Measurements from ENCODE around the gene MACROD2.

The MACROD2 gene

GRCh38 chr20:15847196-15847784 lies 1852.0 kb downstream of the MACROD2 start:
- Histone ChIP-seq H3K9ac (ENCODE audit: low read length) (no peak overlapping the region), H3K4me2 (ENCODE audit: low read depth, low read length, poor library complexity, severe bottlenecking) (no peak overlapping the region), H2AFZ (ENCODE audit: low read depth, low read length, severe bottlenecking) (no peak overlapping the region), H3K27ac (ENCODE audit: low read depth, low read length) (no peak overlapping the region), H3K9me2 (replicated peaks; ENCODE audit: insufficient read depth, low read length) (no peaks in the 10 kb centered on the region), H4K20me1 (ENCODE audit: low read depth, low read length) (no peaks in the 10 kb centered on the region), H3K27me3 (ENCODE audit: low read length) (no peaks in the 10 kb centered on the region), H3K79me2 (ENCODE audit: insufficient read depth, low read length) (no peaks in the 10 kb centered on the region), H3K4me3 (ENCODE audit: insufficient read depth, low read length, poor library complexity, severe bottlenecking) (no peak overlapping the region), H3K9me3 (ENCODE audit: insufficient read depth, low read length) (no peaks in the 10 kb centered on the region), H3K36me3 (ENCODE audit: low read length) (no peaks in the 10 kb centered on the region), H3F3A (ENCODE audit: insufficient read depth) (no peaks in the 10 kb centered on the region)
- no peak for TF ChIP-seq EZH2phosphoT487 (conservative IDR thresholded peaks at IDR 0.05; ENCODE audit: low read length)
- TF ChIP-seq CTCF (IDR thresholded peaks at IDR 0.05; ENCODE audit: insufficient read depth, low read length, poor library complexity, severe bottlenecking): no peak

- H4K20me1 ChIP-seq (ENCODE audit: low read depth, low read length): no peaks in the 10 kb centered on the region
- no peaks in the 10 kb centered on the region for H3K9me3 ChIP-seq (ENCODE audit: insufficient read depth, low read length)
- TF ChIP-seq EZH2phosphoT487 (conservative IDR thresholded peaks at IDR 0.05; ENCODE audit: low read length): no peak
- no peak for TF ChIP-seq CTCF (IDR thresholded peaks at IDR 0.05; ENCODE audit: insufficient read depth, low read length, poor library complexity, severe bottlenecking)
- no peak overlapping the region for H2AFZ ChIP-seq (ENCODE audit: low read depth, low read length, severe bottlenecking)
- no peaks in the 10 kb centered on the region for H3K27me3 ChIP-seq (ENCODE audit: low read length)
- H3K4me2 ChIP-seq (ENCODE audit: low read depth, low read length, poor library complexity, severe bottlenecking): no peak overlapping the region
- no peak overlapping the region for H3K9ac ChIP-seq (ENCODE audit: low read length)
- H3F3A ChIP-seq (ENCODE audit: insufficient read depth): no peaks in the 10 kb centered on the region
- H3K79me2 ChIP-seq (ENCODE audit: insufficient read depth, low read length): no peaks in the 10 kb centered on the region
- H3K27ac ChIP-seq (ENCODE audit: low read depth, low read length): no peak overlapping the region
- no peaks in the 10 kb centered on the region for H3K9me2 ChIP-seq (replicated peaks; ENCODE audit: insufficient read depth, low read length)
- H3K36me3 ChIP-seq (ENCODE audit: low read length): no peaks in the 10 kb centered on the region
- no peak overlapping the region for H3K4me3 ChIP-seq (ENCODE audit: insufficient read depth, low read length, poor library complexity, severe bottlenecking)
Observed at GRCh38 chr20:15848126-15848525, 1852.8 kb downstream of the MACROD2 start.

GRCh38 chr20:15848995-15849610 lies 1853.8 kb downstream of the MACROD2 start:
- Histone ChIP-seq H3K9me3 (ENCODE audit: insufficient read depth, low read length) (no peaks in the 10 kb centered on the region), H3K9me2 (replicated peaks; ENCODE audit: insufficient read depth, low read length) (no peaks in the 10 kb centered on the region), H2AFZ (ENCODE audit: low read depth, low read length, severe bottlenecking) (no peak overlapping the region), H3K79me2 (ENCODE audit: insufficient read depth, low read length) (no peaks in the 10 kb centered on the region), H4K20me1 (ENCODE audit: low read depth, low read length) (no peaks in the 10 kb centered on the region), H3F3A (ENCODE audit: insufficient read depth) (no peaks in the 10 kb centered on the region), H3K36me3 (ENCODE audit: low read length) (no peaks in the 10 kb centered on the region), H3K4me2 (ENCODE audit: low read depth, low read length, poor library complexity, severe bottlenecking) (no peak overlapping the region), H3K27ac (ENCODE audit: low read depth, low read length) (no peak overlapping the region), H3K9ac (ENCODE audit: low read length) (no peak overlapping the region), H3K4me3 (ENCODE audit: insufficient read depth, low read length, poor library complexity, severe bottlenecking) (no peak overlapping the region), H3K27me3 (ENCODE audit: low read length) (no peaks in the 10 kb centered on the region)
- no peak for TF ChIP-seq CTCF (IDR thresholded peaks at IDR 0.05; ENCODE audit: insufficient read depth, low read length, poor library complexity, severe bottlenecking)
- no peak for TF ChIP-seq EZH2phosphoT487 (conservative IDR thresholded peaks at IDR 0.05; ENCODE audit: low read length)
